Mucosa of stomach (tissue), 1 donor: ENCODE measurements around the gene SYT13.

ENCODE experiments used
- H3K27me3 ChIP-seq: one replicate; pipeline ENCODE4 v1.7.0; 2013; ENCODE audit warnings: mild to moderate bottlenecking, low read length; ENCODE audit not compliant: control insufficient read depth, insufficient read depth
- H3K36me3 ChIP-seq: one replicate; pipeline ENCODE4 v1.7.0; 2013; ENCODE audit warnings: low read length; ENCODE audit not compliant: control insufficient read depth, insufficient read depth
- H3K4me1 ChIP-seq: one replicate; pipeline ENCODE4 v1.7.0; 2013; ENCODE audit warnings: mild to moderate bottlenecking, low read length; ENCODE audit not compliant: control insufficient read depth, insufficient read depth
- H3K4me3 ChIP-seq: one replicate; pipeline ENCODE4 v1.7.0; 2013; ENCODE audit warnings: low read length
- H3K9ac ChIP-seq: one replicate; pipeline ENCODE4 v1.7.0; 2013; ENCODE audit warnings: mild to moderate bottlenecking, low read length, moderate library complexity
- H3K9me3 ChIP-seq: one replicate; pipeline ENCODE4 v1.7.0; 2013; ENCODE audit warnings: mild to moderate bottlenecking, low read length, moderate library complexity; ENCODE audit not compliant: control insufficient read depth
- donor health status: Pancreatic carcinoma.

The SYT13 gene, protein sequence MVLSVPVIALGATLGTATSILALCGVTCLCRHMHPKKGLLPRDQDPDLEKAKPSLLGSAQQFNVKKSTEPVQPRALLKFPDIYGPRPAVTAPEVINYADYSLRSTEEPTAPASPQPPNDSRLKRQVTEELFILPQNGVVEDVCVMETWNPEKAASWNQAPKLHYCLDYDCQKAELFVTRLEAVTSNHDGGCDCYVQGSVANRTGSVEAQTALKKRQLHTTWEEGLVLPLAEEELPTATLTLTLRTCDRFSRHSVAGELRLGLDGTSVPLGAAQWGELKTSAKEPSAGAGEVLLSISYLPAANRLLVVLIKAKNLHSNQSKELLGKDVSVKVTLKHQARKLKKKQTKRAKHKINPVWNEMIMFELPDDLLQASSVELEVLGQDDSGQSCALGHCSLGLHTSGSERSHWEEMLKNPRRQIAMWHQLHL

DNA sequence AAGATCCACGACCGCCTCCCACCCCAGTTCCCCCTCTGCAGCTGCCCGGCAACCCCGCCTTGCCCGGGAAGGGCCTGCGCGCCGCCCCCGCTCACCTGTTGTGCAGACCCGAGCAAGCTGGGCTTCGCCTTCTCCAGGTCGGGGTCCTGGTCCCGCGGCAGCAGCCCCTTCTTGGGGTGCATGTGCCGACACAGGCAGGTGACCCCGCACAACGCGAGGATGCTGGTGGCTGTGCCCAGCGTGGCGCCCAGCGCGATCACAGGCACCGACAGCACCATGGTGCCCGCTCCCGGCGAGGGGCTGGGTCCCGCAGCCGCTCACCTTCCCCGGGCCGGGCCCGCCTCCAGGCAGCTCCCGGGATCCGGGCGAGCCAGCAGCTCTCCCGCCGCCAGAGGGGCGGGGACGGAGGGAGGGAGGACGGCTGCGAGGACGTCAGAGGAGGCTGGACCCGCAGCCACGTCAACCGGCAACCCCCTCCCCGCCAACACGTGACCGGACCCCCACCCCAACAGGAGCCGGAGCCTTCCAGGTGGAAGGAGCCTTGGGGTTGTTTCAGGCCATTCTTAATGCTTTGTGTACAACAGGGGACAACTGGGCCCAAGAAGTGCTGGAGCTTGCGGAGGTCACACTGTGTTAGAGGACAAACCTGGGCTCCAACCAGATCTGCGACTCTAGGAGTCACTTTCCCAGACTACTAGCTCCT lies at the start of gene SYT13:
SYT13 (minus strand) TSS at position 412 of the 703 bp plus-strand sequence; CDS start at position 278, 134 bp downstream.
- Histone ChIP-seq H3K9me3 (no peaks in the 10 kb centered on the region), H3K4me3 (no peak within 1 kb of the TSS), H3K4me1 (peaks cover 11% of the 10 kb centered on the region), H3K27me3 (peaks cover 30% of the 10 kb centered on the region), H3K36me3 (no peaks in the 10 kb centered on the region), H3K9ac (peak within 1 kb of the TSS; percentile 42)

DNA sequence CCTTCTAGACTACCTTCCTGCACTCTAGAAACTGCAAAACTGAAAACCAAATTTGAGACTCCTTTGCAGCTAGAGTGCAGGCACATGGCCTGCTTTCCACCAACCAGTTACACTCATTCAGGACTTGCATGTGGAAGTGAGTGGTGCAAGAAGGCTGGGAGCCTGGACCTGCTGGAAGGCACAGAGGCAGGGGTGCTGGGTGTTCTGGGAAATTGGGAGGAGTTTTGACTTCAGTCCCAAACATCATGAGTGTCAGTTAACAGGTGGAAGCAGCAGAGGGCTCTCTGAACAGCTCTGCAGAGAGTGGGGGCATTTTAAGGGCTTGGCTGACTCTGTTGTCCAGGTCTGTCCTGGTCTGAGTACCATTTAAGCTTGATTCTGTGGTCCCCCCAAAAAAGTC lies 49.3 kb upstream of the SYT13 start:
- no peak overlapping the region for H3K9ac ChIP-seq
- H3K9me3 ChIP-seq = no peaks in the 10 kb centered on the region

DNA sequence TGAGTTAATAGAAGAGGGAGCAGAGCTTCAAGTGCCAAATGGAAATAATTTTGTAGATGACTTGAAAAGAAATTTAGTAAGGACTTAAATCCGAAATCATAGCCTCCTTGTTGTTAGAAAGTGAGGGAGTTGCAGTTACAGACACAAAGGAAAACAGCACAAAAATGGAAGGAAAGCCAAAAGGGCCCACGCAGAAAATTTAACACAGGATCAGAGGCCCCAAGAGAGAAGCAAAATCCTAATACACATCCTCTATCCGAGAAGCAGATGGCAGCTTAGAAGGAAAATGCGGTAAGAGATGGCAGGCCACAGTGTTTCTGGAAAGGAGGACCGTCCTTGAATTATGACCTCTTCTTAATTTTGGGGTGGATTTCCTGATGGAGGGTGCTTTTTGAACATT lies 48.7 kb upstream of the SYT13 start:
- Histone ChIP-seq H3K4me1 (peaks cover 5% of the 10 kb centered on the region), H3K36me3 (no peaks in the 10 kb centered on the region), H3K4me3 (no peak overlapping the region), H3K9ac (no peak overlapping the region), H3K27me3 (peaks cover 5% of the 10 kb centered on the region), H3K9me3 (no peaks in the 10 kb centered on the region)

More for the DNA sequence above, 49.3 kb upstream of the SYT13 start:
- no peak overlapping the region for H3K4me3 ChIP-seq
- peaks cover 5% of the 10 kb centered on the region for H3K27me3 ChIP-seq
- H3K36me3 ChIP-seq = no peaks in the 10 kb centered on the region
- H3K4me1 ChIP-seq = peaks cover 5% of the 10 kb centered on the region

DNA sequence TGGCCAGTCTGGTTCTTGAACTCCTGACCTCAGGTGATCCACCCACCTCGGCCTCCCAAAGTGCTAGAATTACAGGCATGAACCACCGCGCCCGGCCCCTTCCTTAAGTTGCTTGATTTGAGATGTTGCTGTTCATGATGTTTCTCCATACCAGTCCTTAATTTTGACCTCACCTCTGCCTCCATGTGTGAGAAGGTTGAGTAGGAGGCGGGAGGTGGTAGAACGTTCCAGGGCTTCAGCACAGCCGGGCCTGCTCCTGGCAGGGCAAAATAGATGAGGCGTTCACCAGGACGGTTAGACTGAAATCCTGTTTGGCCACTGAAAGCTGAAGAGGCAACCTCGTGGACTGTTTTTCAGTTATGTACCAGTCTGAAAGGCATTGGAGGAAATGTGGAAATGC lies 48.3 kb upstream of the SYT13 start:
- Histone ChIP-seq H3K36me3 (no peaks in the 10 kb centered on the region), H3K4me3 (no peak overlapping the region), H3K27me3 (peaks cover 5% of the 10 kb centered on the region), H3K4me1 (peaks cover 5% of the 10 kb centered on the region), H3K9ac (no peak overlapping the region), H3K9me3 (no peaks in the 10 kb centered on the region)

DNA sequence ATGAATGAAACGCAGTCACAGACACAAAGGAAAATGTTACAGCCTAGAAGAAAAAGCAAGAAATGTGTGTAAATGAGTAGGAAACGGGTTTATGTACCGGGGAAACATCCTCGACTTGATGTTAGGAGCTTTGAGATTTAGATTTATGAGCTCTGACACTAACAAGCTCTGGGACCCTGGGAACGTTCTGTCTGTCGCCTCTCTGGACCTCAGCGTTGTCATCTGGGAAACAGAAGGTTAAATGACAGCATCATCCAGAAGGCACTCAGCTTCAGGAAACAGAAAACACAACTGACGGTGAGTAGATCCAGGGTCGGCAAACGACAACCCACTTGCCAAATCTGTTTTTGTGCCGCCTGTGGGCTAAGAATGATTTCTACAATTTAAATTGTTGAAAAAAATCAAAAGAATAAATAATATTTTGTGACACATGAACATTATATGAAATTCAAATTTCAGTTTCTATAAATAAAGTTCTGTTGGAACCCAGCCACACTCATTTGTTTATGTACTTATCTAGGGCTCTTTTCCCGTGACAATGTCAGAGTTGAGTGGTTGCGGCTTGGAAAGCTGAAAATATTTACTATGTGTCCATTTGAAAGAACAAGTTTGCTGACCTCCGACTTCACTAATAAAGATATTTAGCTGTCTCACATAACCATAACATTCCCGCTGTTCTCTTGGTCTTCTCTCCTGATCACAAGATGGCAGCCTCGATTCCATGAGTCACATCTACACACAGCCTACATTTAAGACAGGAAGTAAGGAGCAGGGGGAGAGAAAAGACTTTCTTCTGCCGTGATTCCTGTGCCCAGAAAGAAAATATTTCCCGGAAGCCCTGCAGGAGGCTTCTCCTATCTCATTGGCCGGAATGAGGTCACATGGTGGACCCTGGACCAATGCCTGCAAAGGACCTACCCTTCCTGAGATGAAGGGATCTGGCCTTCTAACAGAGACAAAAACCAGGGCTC lies 47.1 kb upstream of the SYT13 start:
- Histone ChIP-seq H3K4me3 (no peak overlapping the region), H3K4me1 (peaks cover 5% of the 10 kb centered on the region), H3K36me3 (no peaks in the 10 kb centered on the region), H3K27me3 (peaks cover 5% of the 10 kb centered on the region), H3K9me3 (no peaks in the 10 kb centered on the region), H3K9ac (no peak overlapping the region)

DNA sequence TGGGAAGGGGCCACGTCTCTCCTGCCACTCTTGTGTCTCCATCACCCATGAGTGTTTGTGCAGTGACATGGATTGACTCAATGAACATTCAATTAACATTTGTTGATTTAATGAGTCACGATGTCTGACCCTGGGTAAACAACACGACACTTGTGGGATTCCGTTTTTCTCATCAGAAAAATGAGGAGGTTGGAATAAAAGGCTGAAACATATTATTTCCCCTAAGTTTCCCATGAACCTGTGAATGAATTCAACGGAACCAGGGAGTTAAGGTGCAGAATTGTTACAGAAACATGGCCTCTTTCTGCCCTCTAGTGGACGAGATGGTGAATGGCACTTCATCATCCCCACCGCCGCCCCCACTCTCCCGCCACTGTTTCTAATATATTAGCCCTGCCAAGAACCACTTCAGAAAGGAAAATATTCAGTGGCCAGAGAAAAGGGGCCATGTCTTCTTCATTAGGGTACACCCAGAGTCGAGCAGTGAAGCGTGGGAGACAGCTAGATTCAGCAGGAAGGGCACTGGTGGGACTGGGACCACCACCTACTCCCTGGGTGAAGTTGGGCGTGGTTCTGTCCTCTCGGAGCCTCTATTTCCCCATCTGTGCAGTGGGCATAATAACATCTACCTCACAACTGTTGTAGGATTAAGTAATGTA lies 46.3 kb upstream of the SYT13 start:
- Histone ChIP-seq H3K36me3 (no peaks in the 10 kb centered on the region), H3K4me3 (no peak overlapping the region), H3K9ac (no peak overlapping the region), H3K27me3 (peaks cover 5% of the 10 kb centered on the region), H3K9me3 (no peaks in the 10 kb centered on the region), H3K4me1 (peaks cover 5% of the 10 kb centered on the region)

DNA sequence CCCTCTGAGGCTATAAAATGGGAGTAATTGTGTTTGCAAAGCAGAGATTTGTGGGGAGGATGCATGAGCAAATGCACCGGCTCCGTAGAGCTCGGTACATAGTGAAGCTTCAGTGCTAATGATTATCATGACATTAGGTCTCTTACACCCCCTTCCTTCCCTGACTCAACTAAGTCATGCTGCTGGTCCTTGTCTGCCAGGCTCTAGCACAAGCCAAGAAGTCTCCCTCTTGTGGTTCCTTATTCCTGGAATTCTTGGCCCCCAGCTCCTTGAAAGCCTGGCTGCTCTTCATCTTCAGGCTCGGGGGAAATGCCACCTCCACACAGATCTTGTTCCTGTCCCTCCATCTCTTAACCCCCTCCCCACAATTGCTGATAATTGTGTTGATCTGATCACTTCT lies 45.7 kb upstream of the SYT13 start:
- Histone ChIP-seq H3K36me3 (no peaks in the 10 kb centered on the region), H3K9me3 (no peaks in the 10 kb centered on the region), H3K4me1 (peaks cover 5% of the 10 kb centered on the region), H3K4me3 (no peak overlapping the region), H3K9ac (no peak overlapping the region), H3K27me3 (peaks cover 5% of the 10 kb centered on the region)

DNA sequence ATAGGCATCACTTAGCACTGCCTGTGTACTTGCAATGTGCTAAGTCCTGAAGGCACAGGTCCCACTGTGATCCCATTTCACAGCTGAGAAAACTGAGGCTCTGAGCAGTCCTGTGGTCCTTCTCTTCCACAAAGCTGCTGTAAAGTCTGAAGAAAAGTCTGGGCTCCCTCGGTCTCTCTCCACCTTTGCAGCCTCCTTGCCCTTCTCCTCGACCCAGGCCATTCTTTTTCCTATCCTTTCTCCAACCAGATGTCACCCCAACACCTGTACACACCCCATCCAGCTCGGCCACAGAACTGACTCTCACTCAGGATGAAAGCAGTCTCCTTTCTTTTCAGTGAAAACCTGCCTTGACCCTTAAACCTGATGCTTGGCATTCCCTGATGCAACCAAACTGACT lies 42.6 kb upstream of the SYT13 start:
- H3K27me3 ChIP-seq = peaks cover 5% of the 10 kb centered on the region
- H3K9me3 ChIP-seq = no peaks in the 10 kb centered on the region
- no peak overlapping the region for H3K4me3 ChIP-seq
- H3K36me3 ChIP-seq = no peaks in the 10 kb centered on the region
- peaks cover 5% of the 10 kb centered on the region for H3K4me1 ChIP-seq
- no peak overlapping the region for H3K9ac ChIP-seq

DNA sequence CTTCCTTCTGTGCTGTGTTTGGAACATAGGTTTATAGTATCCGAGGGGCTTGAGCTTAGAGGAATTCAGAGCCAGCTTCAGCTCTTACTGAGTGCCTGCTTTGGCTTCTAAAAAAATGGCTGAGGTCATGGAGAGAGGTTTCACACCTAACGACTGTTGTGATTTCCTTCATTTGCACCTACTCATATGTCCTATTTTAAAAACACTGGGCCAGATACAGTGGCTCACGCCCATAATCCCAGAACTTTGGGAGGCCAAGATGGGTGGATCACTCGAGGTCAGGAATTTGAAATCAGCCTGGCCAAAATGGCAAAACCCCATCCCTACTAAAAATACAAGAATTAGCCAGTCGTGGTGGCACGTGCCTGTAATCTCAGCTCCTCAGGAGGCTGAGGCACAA lies 38.3 kb upstream of the SYT13 start:
- Histone ChIP-seq H3K36me3 (no peaks in the 10 kb centered on the region), H3K27me3 (peaks cover 6% of the 10 kb centered on the region), H3K9me3 (no peaks in the 10 kb centered on the region)

DNA sequence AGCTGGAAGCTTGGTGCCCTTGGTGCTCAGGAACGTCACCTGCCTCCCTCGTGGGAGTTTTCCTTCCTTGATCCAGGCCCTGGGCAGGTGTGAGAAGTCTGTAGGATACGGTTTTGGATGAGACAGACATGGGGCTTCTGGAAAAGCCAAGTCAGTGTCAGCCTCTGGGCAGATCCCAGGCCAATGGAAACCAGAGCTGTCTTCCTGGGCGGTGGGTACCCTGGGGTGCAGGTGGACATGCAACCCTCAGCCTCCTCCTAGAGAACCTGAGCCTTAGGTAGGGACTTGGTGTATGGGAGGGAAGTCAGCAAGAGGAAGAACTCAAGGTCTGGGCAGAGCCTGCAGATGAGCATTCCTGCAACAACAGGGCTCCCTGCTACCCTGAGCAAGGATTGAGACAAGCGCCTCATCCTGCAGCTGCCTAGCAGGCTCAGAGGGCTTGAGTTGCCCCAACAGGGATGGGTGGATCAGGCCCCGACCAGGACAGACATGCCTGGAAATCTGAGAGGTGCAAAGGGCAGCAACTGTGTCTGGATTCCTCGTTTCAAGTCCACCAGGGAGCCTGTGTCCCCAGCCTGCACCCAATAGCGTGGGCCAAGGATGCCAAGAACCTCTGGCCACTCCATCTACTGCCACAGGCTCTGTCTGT lies 37.6 kb upstream of the SYT13 start:
- Histone ChIP-seq H3K27me3 (peaks cover 6% of the 10 kb centered on the region), H3K4me1 (no peaks in the 10 kb centered on the region), H3K4me3 (no peak overlapping the region), H3K9me3 (no peaks in the 10 kb centered on the region), H3K36me3 (no peaks in the 10 kb centered on the region), H3K9ac (no peak overlapping the region)

More for the DNA sequence above, 38.3 kb upstream of the SYT13 start:
- Histone ChIP-seq H3K4me1 (no peaks in the 10 kb centered on the region), H3K9ac (no peak overlapping the region), H3K4me3 (no peak overlapping the region)
